HL-60 (cell line): ENCODE results near the gene SLC26A8.

Experiments used
- GABPA ChIP-seq: IDR thresholded peaks from 2 replicates; pipeline ENCODE4 v1.6.1; 2012; ENCODE audit warnings: low read depth
- POLR2AphosphoS5 ChIP-seq: IDR thresholded peaks from 2 replicates; pipeline ENCODE4 v1.6.1; 2012; ENCODE audit warnings: low read depth
- REST ChIP-seq: IDR thresholded peaks from 2 replicates; pipeline ENCODE4 v1.6.1; 2012; ENCODE audit warnings: low read depth; ENCODE audit not compliant: insufficient replicate concordance
- TF ChIP-seq, protein P1 (sequence below): IDR thresholded peaks from one replicate; pipeline ENCODE4 v1.5.1; 2011; ENCODE audit warnings: low read length, control low read depth, inconsistent platforms; ENCODE audit not compliant: insufficient read depth

GRCh38 chr6:35931120-35931561 is 93.3 kb downstream of the SLC26A8 start:
- TF ChIP-seq REST (no peak), POLR2AphosphoS5 (no peak), GABPA (no peak)
- TF ChIP-seq, protein P1, sequence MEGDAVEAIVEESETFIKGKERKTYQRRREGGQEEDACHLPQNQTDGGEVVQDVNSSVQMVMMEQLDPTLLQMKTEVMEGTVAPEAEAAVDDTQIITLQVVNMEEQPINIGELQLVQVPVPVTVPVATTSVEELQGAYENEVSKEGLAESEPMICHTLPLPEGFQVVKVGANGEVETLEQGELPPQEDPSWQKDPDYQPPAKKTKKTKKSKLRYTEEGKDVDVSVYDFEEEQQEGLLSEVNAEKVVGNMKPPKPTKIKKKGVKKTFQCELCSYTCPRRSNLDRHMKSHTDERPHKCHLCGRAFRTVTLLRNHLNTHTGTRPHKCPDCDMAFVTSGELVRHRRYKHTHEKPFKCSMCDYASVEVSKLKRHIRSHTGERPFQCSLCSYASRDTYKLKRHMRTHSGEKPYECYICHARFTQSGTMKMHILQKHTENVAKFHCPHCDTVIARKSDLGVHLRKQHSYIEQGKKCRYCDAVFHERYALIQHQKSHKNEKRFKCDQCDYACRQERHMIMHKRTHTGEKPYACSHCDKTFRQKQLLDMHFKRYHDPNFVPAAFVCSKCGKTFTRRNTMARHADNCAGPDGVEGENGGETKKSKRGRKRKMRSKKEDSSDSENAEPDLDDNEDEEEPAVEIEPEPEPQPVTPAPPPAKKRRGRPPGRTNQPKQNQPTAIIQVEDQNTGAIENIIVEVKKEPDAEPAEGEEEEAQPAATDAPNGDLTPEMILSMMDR, result no peak
